ENCODE measurements around the gene PRR18.
"Not testable (repeated sequence)": the region's sequence is repeated elsewhere in the genome, so short reads cannot be mapped to it uniquely, and the experiment has no call there.

The PRR18 gene

GRCh38 chr6:166308033-166308768 lies at the start of gene PRR18:
Gene PRR18, minus strand, starts transcription at chr6:166308392. Its CDS starts 250 bp downstream, at chr6:166308142.
- DNase-seq = no peak

- no peak for DNase-seq
Measured at GRCh38 chr6:166355552-166355951, 47.4 kb upstream of the PRR18 start.

- no peak for DNase-seq
Measured at GRCh38 chr6:166354965-166355364, 46.8 kb upstream of the PRR18 start.

GRCh38 chr6:166354143-166354542 lies 46.0 kb upstream of the PRR18 start:
- DNase-seq = no peak

- DNase-seq = no peak
Measured at GRCh38 chr6:166353507-166353906, 45.3 kb upstream of the PRR18 start.

- no peak for DNase-seq
Measured at GRCh38 chr6:166352923-166353322, 44.7 kb upstream of the PRR18 start.

- no peak for DNase-seq
Measured at GRCh38 chr6:166351715-166352285, 43.6 kb upstream of the PRR18 start.

- DNase-seq = no peak
Measured at GRCh38 chr6:166348305-166348949, 40.2 kb upstream of the PRR18 start.

- DNase-seq = no peak
Measured at GRCh38 chr6:166346965-166347364, 38.8 kb upstream of the PRR18 start.

GRCh38 chr6:166346449-166346848 lies 38.3 kb upstream of the PRR18 start:
- no peak for DNase-seq

GRCh38 chr6:166345672-166346071 lies 37.5 kb upstream of the PRR18 start:
- DNase-seq = not testable (repeated sequence)

GRCh38 chr6:166344921-166345320 lies 36.7 kb upstream of the PRR18 start:
- DNase-seq = not testable (repeated sequence)

- DNase-seq = no peak
Measured at GRCh38 chr6:166344240-166344639, 36.0 kb upstream of the PRR18 start.

- no peak for DNase-seq
Measured at GRCh38 chr6:166343150-166343487, 34.9 kb upstream of the PRR18 start.

GRCh38 chr6:166342349-166343149 lies 34.4 kb upstream of the PRR18 start, which contains the start of gene SFT2D1:
Gene SFT2D1, minus strand, starts transcription at chr6:166342545. Its CDS starts 64 bp downstream, at chr6:166342481.
- DNase-seq = peak; percentile 81

GRCh38 chr6:166341977-166342348 lies 33.8 kb upstream of the PRR18 start:
- no peak for DNase-seq

GRCh38 chr6:166341464-166341863 lies 33.3 kb upstream of the PRR18 start:
- DNase-seq = no peak

GRCh38 chr6:166338854-166339253 lies 30.7 kb upstream of the PRR18 start:
- no peak for DNase-seq

- no peak for DNase-seq
Measured at GRCh38 chr6:166336847-166337246, 28.7 kb upstream of the PRR18 start.

- no peak for DNase-seq
Measured at GRCh38 chr6:166335378-166336302, 27.4 kb upstream of the PRR18 start.

- no peak for DNase-seq
Measured at GRCh38 chr6:166334878-166335277, 26.7 kb upstream of the PRR18 start.

Data from stimulated activated CD4-positive, alpha-beta T cell treated with anti-CD3 and anti-CD28 coated beads, Interleukin-4, amount 100 ng/mL, for 24 hours (primary cell).